ENCODE data around the gene IQCF2.

IQCF2 gene

GRCh38 chr3:51874889-51875288 is 13.5 kb downstream of the IQCF2 start:
- POLR2A ChIA-PET, result no interaction called here
- TF ChIP-seq FOXA1 (IDR thresholded peaks at IDR 0.05), result no peak
- no peak for TF ChIP-seq FOXK2 (IDR thresholded peaks at IDR 0.05)
- no peak for TF ChIP-seq BHLHE40 (IDR thresholded peaks at IDR 0.05; ENCODE audit: borderline replicate concordance)
- no peak for TF ChIP-seq CTBP1 (IDR thresholded peaks at IDR 0.05; ENCODE audit: borderline replicate concordance)
- no peak for TF ChIP-seq ELF4 (IDR thresholded peaks at IDR 0.05)
- no peak for TF ChIP-seq ARNT (IDR thresholded peaks at IDR 0.05)
- TF ChIP-seq NFRKB (IDR thresholded peaks at IDR 0.05), result no peak
- no peak for TF ChIP-seq LEF1 (IDR thresholded peaks at IDR 0.05; ENCODE audit: borderline replicate concordance)
- TF ChIP-seq L3MBTL2 (conservative IDR thresholded peaks at IDR 0.05), result no peak
- TF ChIP-seq SP1 (IDR thresholded peaks at IDR 0.05), result no peak
- no peak for TF ChIP-seq PKNOX1 (IDR thresholded peaks at IDR 0.05)
- TF ChIP-seq FOXM1 (IDR thresholded peaks at IDR 0.05; ENCODE audit: borderline replicate concordance), result no peak
- no peak for TF ChIP-seq ZNF384 (IDR thresholded peaks at IDR 0.05)

DNA sequence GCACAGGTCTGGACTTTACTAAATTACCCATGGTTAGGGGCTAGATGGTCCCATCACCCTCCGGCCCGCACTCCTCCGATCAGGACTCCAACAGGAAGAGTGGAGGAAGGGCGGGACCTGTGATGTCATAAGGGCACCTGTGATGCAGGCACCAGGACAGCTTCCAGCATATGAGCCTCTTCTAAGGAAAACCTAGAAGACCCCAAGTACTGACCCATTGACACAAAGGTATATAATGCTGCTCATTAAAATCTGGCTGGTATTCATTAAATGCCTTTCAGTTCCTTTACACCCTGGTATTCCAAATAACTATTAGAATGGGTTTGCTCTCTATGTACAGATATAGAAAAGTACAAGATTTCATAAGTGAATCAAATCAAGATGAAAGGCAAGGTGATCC is 14.1 kb downstream of the IQCF2 start, which contains the start of gene IQCF5:
Gene IQCF5, minus strand, starts transcription at position 101 of the 400 bp plus-strand sequence. Its CDS starts 70 bp downstream, at position 31.
- no peak for DNase-seq (ENCODE audit: extremely low spot score)
- ChIA-PET CTCF (interaction anchor here (0.9 kb wide), 1 partner anchor 11 kb away, joined by 3 read pairs; no protein-coding TSS in a partner anchor), POLR2A (no interaction called here)
- TF ChIP-seq ZNF384 (IDR thresholded peaks at IDR 0.05) (no peak), LEF1 (IDR thresholded peaks at IDR 0.05; ENCODE audit: borderline replicate concordance) (no peak)

More at GRCh38 chr3:51874889-51875288, 13.5 kb downstream of the IQCF2 start:
- no peak for DNase-seq (ENCODE audit: extremely low spot score)
- CTCF ChIA-PET, result interaction anchor here (0.9 kb wide), 1 partner anchor 12 kb away, joined by 3 read pairs; no protein-coding TSS in a partner anchor

GRCh38 chr3:51876186-51876585 is 14.8 kb downstream of the IQCF2 start:
- ChIA-PET POLR2A (no interaction called here), CTCF (no interaction called here)
- no peak for TF ChIP-seq HDGF (IDR thresholded peaks at IDR 0.05; ENCODE audit: borderline replicate concordance)
- no peak for TF ChIP-seq L3MBTL2 (conservative IDR thresholded peaks at IDR 0.05)
- TF ChIP-seq TARDBP (IDR thresholded peaks at IDR 0.05), result no peak
- TF ChIP-seq ELF4 (IDR thresholded peaks at IDR 0.05), result no peak
- no peak for TF ChIP-seq SUZ12 (IDR thresholded peaks at IDR 0.05)
- no peak for TF ChIP-seq BHLHE40 (IDR thresholded peaks at IDR 0.05; ENCODE audit: borderline replicate concordance)
- TF ChIP-seq ARNT (IDR thresholded peaks at IDR 0.05), result no peak
- TF ChIP-seq ZNF384 (IDR thresholded peaks at IDR 0.05), result no peak
- TF ChIP-seq FOXM1 (IDR thresholded peaks at IDR 0.05; ENCODE audit: borderline replicate concordance), result no peak
- TF ChIP-seq LEF1 (IDR thresholded peaks at IDR 0.05; ENCODE audit: borderline replicate concordance), result no peak
- no peak for TF ChIP-seq CTBP1 (IDR thresholded peaks at IDR 0.05; ENCODE audit: borderline replicate concordance)
- no peak for TF ChIP-seq NFRKB (IDR thresholded peaks at IDR 0.05)
- DNase-seq (ENCODE audit: extremely low spot score), result no peak

DNA sequence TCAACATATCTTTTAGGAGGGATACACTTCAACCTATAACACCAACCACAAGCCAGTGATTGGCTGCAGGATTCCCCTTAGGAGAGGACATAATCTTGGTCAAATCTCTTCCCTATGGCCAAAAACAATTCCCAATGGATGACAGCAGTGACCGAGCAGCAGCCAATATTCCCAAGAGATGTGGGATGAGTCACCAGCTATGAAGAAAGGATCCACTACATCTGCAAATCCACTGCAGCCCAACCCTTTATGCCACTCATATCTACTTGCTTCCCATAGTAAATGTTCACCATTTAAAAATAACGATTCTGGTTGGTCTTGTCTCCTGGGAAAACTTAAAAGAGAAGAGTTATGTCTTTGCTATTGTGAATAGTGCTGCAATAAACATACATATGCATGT is 18.5 kb downstream of the IQCF2 start:
- ChIA-PET POLR2A (interaction anchor here (1.0 kb wide), 1 partner anchor 53 kb away, joined by 3 read pairs; no protein-coding TSS in a partner anchor), CTCF (no interaction called here)
- TF ChIP-seq L3MBTL2 (conservative IDR thresholded peaks at IDR 0.05) (no peak), BHLHE40 (IDR thresholded peaks at IDR 0.05; ENCODE audit: borderline replicate concordance) (no peak), SUZ12 (IDR thresholded peaks at IDR 0.05) (no peak), FOXA1 (IDR thresholded peaks at IDR 0.05) (no peak), LEF1 (IDR thresholded peaks at IDR 0.05; ENCODE audit: borderline replicate concordance) (no peak), CTBP1 (IDR thresholded peaks at IDR 0.05; ENCODE audit: borderline replicate concordance) (no peak), ARNT (IDR thresholded peaks at IDR 0.05) (no peak), TARDBP (IDR thresholded peaks at IDR 0.05) (no peak), ELF4 (IDR thresholded peaks at IDR 0.05) (no peak), FOXK2 (IDR thresholded peaks at IDR 0.05) (no peak), ZNF384 (IDR thresholded peaks at IDR 0.05) (no peak), NFRKB (IDR thresholded peaks at IDR 0.05) (no peak), FOXM1 (IDR thresholded peaks at IDR 0.05; ENCODE audit: borderline replicate concordance) (no peak)
- no peak for DNase-seq (ENCODE audit: extremely low spot score)

GRCh38 chr3:51886447-51886846 is 25.0 kb downstream of the IQCF2 start:
- CTCF ChIA-PET, result interaction anchor here (1.0 kb wide), 1 partner anchor 12 kb away, joined by 3 read pairs; no protein-coding TSS in a partner anchor
- POLR2A ChIA-PET, result no interaction called here
- DNase-seq (ENCODE audit: extremely low spot score), result no peak
- TF ChIP-seq NFRKB (IDR thresholded peaks at IDR 0.05), result no peak
- TF ChIP-seq PKNOX1 (IDR thresholded peaks at IDR 0.05), result no peak
- TF ChIP-seq CTBP1 (IDR thresholded peaks at IDR 0.05; ENCODE audit: borderline replicate concordance), result no peak
- TF ChIP-seq ARNT (IDR thresholded peaks at IDR 0.05), result no peak

DNA sequence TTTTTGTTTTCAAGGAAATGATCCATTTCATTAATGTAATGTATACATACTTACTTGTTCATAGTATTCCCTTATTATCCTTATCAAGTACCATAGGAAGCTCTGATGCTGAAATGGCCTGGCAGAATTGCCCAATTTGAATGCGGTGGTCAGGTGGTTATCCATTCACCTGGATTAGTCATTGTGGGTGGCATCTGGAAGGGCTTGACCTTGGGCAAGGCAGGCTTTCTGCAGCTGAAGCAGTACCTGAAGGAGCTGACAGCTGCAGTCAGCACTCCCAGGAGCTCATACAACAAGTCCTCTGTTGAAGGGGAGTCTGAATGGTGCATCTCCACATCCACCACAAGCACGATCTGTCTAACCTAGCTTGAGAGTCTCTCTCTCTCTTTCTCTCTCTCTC is 26.2 kb downstream of the IQCF2 start:
- no peak for TF ChIP-seq LEF1 (IDR thresholded peaks at IDR 0.05; ENCODE audit: borderline replicate concordance)
- POLR2A ChIA-PET, result no interaction called here
- no peak for DNase-seq (ENCODE audit: extremely low spot score)
- CTCF ChIA-PET, result interaction anchor here (1.0 kb wide), 1 partner anchor 13 kb away, joined by 3 read pairs; no protein-coding TSS in a partner anchor

- no peak for TF ChIP-seq LEF1 (IDR thresholded peaks at IDR 0.05; ENCODE audit: borderline replicate concordance)
- no peak for TF ChIP-seq TARDBP (IDR thresholded peaks at IDR 0.05)
- no peak for TF ChIP-seq SP1 (IDR thresholded peaks at IDR 0.05)
- no peak for TF ChIP-seq ZNF384 (IDR thresholded peaks at IDR 0.05)
- no peak for TF ChIP-seq HDGF (IDR thresholded peaks at IDR 0.05; ENCODE audit: borderline replicate concordance)
- TF ChIP-seq NFRKB (IDR thresholded peaks at IDR 0.05), result no peak
- TF ChIP-seq ARNT (IDR thresholded peaks at IDR 0.05), result no peak
- no peak for TF ChIP-seq SUZ12 (IDR thresholded peaks at IDR 0.05)
- TF ChIP-seq FOXM1 (IDR thresholded peaks at IDR 0.05; ENCODE audit: borderline replicate concordance), result no peak
- TF ChIP-seq FOXA1 (IDR thresholded peaks at IDR 0.05), result no peak
- TF ChIP-seq L3MBTL2 (conservative IDR thresholded peaks at IDR 0.05), result no peak
- no peak for TF ChIP-seq BHLHE40 (IDR thresholded peaks at IDR 0.05; ENCODE audit: borderline replicate concordance)
- no peak for TF ChIP-seq CTBP1 (IDR thresholded peaks at IDR 0.05; ENCODE audit: borderline replicate concordance)
- no peak for TF ChIP-seq PKNOX1 (IDR thresholded peaks at IDR 0.05)
- no peak for DNase-seq (ENCODE audit: extremely low spot score)
- CTCF ChIA-PET, result no interaction called here
- POLR2A ChIA-PET, result no interaction called here
These were observed 27.2 kb downstream of the IQCF2 start for GRCh38 chr3:51888463-51889105.

All from HEK293T (cell line).